Activated T-cell treated with anti-CD3 and anti-CD28 coated beads, Interleukin-2, amount 50 U/mL, for 4 hours (primary cell): ENCODE results near the gene SPRED2. TPM values are rescaled to one million over a fixed set of nuclear protein-coding genes. Genes with fewer than 3 reads are reported as not detected.

Experiments used
- ATAC-seq, 2 donors: fragments of 200-7000 bp; cut with Tn5 transposase; one replicate each; pipeline ENCODE4 v1.10.0; 2021
- DNase-seq: peaks from one replicate; pipeline ENCODE4 v3.0.0-alpha.2; 2020
- H3K27me3 Mint-ChIP-seq: one replicate; pipeline ENCODE4 v1.8.0; 2021; ENCODE audit warnings: low read depth, mixed read lengths
- H3K36me3 Mint-ChIP-seq: one replicate; pipeline ENCODE4 v1.8.0; 2022; ENCODE audit warnings: mixed read lengths; ENCODE audit not compliant: insufficient read depth
- H3K4me1 Mint-ChIP-seq: one replicate; pipeline ENCODE4 v1.8.0; 2021; ENCODE audit warnings: low read depth, mixed read lengths
- H3K4me3 Mint-ChIP-seq: one replicate; pipeline ENCODE4 v1.8.0; 2021; ENCODE audit warnings: mild to moderate bottlenecking, moderate library complexity, mixed read lengths
- H3K9me3 Mint-ChIP-seq: one replicate; pipeline ENCODE4 v1.8.0; 2021; ENCODE audit warnings: mixed read lengths
- total RNA-seq, 3 donors: library from RNA; stranded (reverse); gene quantifications; one replicate each; pipeline ENCODE4 v1.2.1, GENCODE V29; 2021

SPRED2 gene
- total RNA-seq, 3 donors from 2014 or later, result 10.4 to 11.0 (median 10.9) TPM

- DNase-seq (no peak), ATAC-seq (no peak)
- Mint-ChIP-seq H3K4me3 (no peak overlapping the region), H3K36me3 (peaks cover 24% of the 10 kb centered on the region), H3K4me1 (peaks cover 10% of the 10 kb centered on the region), H3K27me3 (no peaks in the 10 kb centered on the region), H3K9me3 (no peaks in the 10 kb centered on the region)
Measured at GRCh38 chr2:65263986-65264385, 168.4 kb downstream of the SPRED2 start.

DNA sequence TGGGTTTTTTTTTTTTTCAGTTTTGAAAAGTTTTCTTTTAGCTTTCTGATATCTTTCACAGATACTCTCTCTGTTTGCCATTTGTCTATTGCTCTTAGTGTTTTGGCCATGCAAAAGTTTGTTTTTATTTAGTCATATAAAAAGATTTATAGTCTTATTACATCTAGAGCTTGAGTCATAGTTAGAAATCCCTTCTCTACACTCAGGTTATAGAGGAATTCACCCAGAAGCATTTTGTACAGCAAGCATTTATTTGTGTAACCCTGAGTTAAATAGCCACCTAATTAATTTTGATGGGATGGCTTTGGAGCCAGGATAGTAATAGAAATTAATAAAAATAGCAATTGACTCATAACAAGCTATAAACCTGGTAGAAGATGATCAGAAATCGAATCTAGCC, 169.1 kb downstream of the SPRED2 start:
- Mint-ChIP-seq H3K4me3 (no peak overlapping the region), H3K27me3 (no peaks in the 10 kb centered on the region), H3K4me1 (peaks cover 14% of the 10 kb centered on the region), H3K9me3 (no peaks in the 10 kb centered on the region), H3K36me3 (peaks cover 27% of the 10 kb centered on the region)
- ATAC-seq, result no peak
- DNase-seq, result no peak

DNA sequence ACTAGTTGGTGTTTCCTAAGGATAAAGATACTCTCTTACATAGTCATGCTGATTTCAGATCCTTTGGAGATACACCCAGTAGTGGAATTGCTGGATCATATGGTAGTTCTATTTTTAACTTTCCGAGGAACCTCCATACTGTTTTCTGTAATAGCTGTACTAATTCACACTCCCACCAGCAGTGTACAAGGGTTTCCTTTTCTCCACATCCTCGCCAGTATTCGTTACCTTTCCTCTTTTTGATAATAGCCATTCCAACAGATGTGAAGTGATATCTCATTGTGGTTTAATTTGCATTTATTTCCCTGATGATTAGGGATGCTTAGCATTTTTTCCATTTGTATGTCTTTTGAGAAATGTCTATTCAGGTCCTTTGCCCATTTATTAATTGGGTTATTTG, 170.7 kb downstream of the SPRED2 start:
- H3K36me3 Mint-ChIP-seq, result peaks cover 28% of the 10 kb centered on the region
- H3K9me3 Mint-ChIP-seq, result no peaks in the 10 kb centered on the region
- peaks cover 25% of the 10 kb centered on the region for H3K4me1 Mint-ChIP-seq
- ATAC-seq, result no peak
- no peak overlapping the region for H3K4me3 Mint-ChIP-seq
- H3K27me3 Mint-ChIP-seq, result no peaks in the 10 kb centered on the region
- DNase-seq, result no peak

Other genes starting within 250 kb of the SPRED2 start
- 100 to 1,000 TPM; 238 to 263 (median 250) TPM for gene ACTR2, start 204.8 kb downstream of the SPRED2 start, total RNA-seq